ENCODE data around the gene COL25A1.
"Not testable (repeated sequence)": the region's sequence is repeated elsewhere in the genome, so short reads cannot be mapped to it uniquely, and the experiment has no call there.

Gene COL25A1

DNA sequence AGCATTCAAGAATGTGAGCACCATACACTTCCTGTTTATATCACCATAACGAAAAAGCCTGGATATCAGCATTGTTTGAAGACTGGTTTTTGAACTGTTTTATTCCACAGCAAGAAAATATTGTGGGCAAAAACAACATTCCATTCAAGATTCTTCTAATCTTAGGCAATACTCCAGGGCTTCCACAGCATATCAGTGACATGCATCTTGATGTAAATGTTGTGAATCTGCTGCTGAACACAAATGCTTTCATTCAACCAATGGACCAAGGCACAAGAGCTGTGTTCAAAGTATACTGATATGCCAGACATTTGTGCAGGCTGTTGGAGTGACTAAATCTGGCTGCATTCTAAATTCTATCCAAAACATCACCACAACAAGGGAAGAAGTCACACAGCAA is 279.5 kb downstream of the COL25A1 start:
- no peak overlapping the region for H3K4me3 ChIP-seq (ENCODE audit: control insufficient read depth, low read depth, low read length)
- TF ChIP-seq, protein P1, sequence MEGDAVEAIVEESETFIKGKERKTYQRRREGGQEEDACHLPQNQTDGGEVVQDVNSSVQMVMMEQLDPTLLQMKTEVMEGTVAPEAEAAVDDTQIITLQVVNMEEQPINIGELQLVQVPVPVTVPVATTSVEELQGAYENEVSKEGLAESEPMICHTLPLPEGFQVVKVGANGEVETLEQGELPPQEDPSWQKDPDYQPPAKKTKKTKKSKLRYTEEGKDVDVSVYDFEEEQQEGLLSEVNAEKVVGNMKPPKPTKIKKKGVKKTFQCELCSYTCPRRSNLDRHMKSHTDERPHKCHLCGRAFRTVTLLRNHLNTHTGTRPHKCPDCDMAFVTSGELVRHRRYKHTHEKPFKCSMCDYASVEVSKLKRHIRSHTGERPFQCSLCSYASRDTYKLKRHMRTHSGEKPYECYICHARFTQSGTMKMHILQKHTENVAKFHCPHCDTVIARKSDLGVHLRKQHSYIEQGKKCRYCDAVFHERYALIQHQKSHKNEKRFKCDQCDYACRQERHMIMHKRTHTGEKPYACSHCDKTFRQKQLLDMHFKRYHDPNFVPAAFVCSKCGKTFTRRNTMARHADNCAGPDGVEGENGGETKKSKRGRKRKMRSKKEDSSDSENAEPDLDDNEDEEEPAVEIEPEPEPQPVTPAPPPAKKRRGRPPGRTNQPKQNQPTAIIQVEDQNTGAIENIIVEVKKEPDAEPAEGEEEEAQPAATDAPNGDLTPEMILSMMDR (IDR thresholded peaks at IDR 0.05; ENCODE audit: control insufficient read depth, insufficient read depth, low read depth, low read length, missing control alignments) = no peak
- no peak for DNase-seq (ENCODE audit: low read depth)

DNA sequence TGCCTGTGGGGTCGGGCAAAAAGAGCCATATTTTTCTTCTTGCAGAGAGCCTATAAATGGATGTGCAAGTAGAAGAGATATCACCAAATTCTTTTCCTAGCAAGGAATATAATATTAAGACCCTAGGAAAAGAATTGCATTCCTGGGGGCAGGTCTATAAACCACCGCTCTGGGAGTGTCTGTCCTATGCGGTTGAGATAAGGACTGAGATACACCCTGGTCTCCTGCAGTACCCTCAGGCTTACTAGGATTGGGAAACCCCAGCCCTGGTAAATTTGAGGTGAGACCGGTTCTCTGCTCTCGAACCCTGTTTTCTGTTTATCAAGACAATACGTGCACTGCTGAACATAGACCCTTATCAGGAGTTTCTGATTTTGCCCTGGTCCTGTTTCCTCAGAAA is 280.8 kb downstream of the COL25A1 start:
- not testable (repeated sequence) for H3K4me3 ChIP-seq (ENCODE audit: control insufficient read depth, low read depth, low read length); DNase-seq (ENCODE audit: low read depth)

DNA sequence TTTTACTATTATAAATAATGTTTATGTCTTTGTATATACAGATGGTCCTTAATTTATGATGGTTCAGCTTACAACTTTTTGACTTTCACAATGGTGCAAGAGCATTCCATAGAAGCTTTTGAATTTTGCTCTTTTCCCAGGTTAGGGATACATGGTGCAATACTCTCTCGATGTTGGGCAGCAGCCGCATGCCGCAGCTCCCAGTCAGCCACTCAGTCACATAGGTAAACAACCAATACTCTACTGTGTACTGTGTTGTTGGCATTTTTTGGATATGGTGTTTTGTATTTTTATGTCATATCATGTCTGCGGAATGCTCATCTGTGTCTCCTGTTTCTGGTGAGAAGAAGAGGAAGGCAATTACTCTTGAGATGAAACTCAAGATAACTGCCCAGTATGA is 281.6 kb downstream of the COL25A1 start:
- H3K4me3 ChIP-seq (ENCODE audit: control insufficient read depth, low read depth, low read length) = no peak overlapping the region

DNA sequence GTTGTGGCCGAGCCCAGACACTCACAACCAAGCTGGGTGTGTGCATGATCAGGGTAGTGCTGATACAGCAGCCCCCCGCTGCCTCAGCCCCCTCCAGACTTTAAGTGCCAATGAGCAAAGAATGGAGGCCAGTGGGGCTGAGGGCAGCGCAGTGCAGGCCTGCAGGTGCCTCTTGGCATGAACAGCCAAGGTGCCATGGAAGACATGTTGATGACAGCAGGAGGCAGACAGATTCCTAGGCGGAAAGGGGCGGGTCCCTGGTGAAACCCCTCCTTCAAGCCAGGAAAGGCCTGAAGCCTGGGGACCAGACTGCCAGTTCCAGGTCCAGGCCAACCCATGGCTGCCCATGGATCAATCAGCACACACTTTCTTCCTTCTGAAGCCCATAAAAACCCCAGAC is 286.3 kb downstream of the COL25A1 start:
- no peak for DNase-seq (ENCODE audit: low read depth)
- H3K4me3 ChIP-seq (ENCODE audit: control insufficient read depth, low read depth, low read length) = no peak overlapping the region
- TF ChIP-seq, protein P1 (IDR thresholded peaks at IDR 0.05; ENCODE audit: control insufficient read depth, insufficient read depth, low read depth, low read length, missing control alignments) = no peak

More for the DNA sequence above, 281.6 kb downstream of the COL25A1 start:
- TF ChIP-seq, protein P1 (IDR thresholded peaks at IDR 0.05; ENCODE audit: control insufficient read depth, insufficient read depth, low read depth, low read length, missing control alignments) = no peak
- no peak for DNase-seq (ENCODE audit: low read depth)

DNA sequence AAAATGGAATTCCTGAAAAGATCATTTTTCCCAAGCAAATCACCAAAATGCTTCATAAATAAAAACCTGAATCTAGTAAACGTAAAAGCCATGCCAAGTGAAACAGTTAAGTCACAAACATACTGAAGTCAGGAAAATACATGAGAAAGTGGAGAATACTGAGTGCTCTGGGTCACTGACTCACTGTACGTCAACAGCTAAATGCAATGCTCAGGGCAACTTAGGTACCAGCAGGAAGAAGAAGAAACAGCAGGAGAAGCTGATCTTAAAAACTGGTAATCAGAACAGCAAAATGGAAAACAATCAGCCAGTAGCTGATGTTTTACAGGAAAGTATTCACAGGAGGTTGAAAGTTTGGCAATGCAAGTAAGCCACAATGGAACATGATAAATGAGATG is 287.0 kb downstream of the COL25A1 start:
- H3K4me3 ChIP-seq (ENCODE audit: control insufficient read depth, low read depth, low read length) = no peak overlapping the region
- no peak for DNase-seq (ENCODE audit: low read depth)
- TF ChIP-seq, protein P1 (IDR thresholded peaks at IDR 0.05; ENCODE audit: control insufficient read depth, insufficient read depth, low read depth, low read length, missing control alignments) = no peak

DNA sequence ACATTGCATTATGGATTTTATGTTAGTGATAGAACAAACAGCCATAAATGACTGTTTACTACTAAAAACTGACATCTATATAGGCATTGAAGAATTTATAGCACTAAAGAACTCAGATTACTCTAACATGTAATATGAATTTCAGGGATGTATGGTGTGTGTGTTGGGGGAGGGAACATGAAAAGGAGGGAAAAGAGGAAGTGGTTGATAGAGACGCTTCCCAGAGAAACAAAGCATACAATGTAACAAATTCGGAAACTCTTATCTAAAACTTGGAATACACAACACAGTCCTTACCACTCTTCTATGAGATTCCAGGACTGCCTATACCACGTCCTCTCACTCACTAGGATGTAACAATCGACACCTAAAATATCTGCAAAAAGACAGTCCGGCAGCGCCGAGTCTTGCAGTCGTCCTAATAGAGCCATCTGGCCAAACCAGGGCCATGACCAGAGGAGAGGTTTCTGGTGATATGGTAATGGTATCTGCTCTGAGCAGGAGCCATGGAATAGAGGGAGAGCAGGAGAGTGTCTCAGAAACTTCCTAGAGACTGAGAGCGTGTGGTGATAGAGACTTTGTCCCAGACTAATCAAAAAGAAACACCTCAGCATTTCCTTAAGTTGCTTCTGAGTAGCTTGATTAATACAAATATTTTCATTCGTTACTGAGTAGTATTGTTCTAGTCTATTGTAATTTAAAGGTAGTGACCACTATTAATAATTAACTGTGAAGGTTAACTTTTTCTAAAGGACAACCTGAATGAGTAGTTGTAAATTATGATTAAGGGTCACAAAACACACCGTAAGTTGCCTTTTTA is 287.7 kb downstream of the COL25A1 start:
- TF ChIP-seq, protein P1 (IDR thresholded peaks at IDR 0.05; ENCODE audit: control insufficient read depth, insufficient read depth, low read depth, low read length, missing control alignments) = no peak
- no peak for DNase-seq (ENCODE audit: low read depth)
- H3K4me3 ChIP-seq (ENCODE audit: control insufficient read depth, low read depth, low read length) = no peak overlapping the region

DNA sequence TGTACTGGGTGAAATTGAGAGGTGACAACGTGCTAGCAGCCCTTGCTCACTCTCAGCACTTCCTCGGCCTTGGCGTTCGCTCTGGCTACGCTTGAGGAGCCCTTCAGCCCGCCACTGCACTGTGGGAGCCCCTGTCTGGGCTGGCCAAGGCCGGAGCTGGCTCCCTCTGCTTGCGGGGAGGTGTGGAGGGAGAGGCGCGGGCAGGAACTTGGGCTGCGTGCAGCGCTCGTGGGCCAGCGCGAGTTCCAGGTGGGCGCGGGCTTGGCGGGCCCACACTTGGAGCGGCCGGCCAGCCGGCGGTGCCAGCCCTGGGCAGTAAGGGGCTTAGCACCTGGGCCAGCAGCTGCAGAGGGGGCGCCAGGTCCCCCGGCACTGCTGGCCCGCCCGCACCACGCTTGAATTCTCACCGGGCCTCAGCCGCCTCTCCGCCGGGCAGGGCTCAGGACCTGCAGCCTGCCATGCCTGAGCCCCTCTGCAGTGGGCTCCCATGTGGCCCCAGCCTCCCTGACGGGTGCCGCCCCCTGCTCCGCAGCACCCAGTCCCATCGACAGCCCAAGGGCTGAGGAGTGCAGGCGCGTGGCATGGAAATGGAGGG is 290.1 kb downstream of the COL25A1 start:
- TF ChIP-seq, protein P1 (IDR thresholded peaks at IDR 0.05; ENCODE audit: control insufficient read depth, insufficient read depth, low read depth, low read length, missing control alignments) = no peak
- DNase-seq (ENCODE audit: low read depth) = no peak
- no peak overlapping the region for H3K4me3 ChIP-seq (ENCODE audit: control insufficient read depth, low read depth, low read length)

All from AG09309 (cell line).